ENCODE measurements around the gene AGAP2. TPM values are rescaled to one million over a fixed set of nuclear protein-coding genes. Genes with fewer than 3 reads are reported as not detected.

AGAP2 gene
- total RNA-seq, 1 donor from 2014 or later = 0.29 TPM

- Mint-ChIP-seq H3K36me3 (ENCODE audit: insufficient read depth) (peaks cover 17% of the 10 kb centered on the region), H3K9me3 (ENCODE audit: low read depth) (no peaks in the 10 kb centered on the region), H3K27me3 (peaks cover 23% of the 10 kb centered on the region), H3K27ac (no peak overlapping the region), H3K4me1 (ENCODE audit: low read depth) (peaks cover 12% of the 10 kb centered on the region), H3K4me3 (ENCODE audit: low read depth) (no peak overlapping the region)
- TF ChIP-seq CTCF (IDR thresholded peaks at IDR 0.05; ENCODE audit: unreplicated experiment) = peak; percentile 60
- no peak for DNase-seq (ENCODE audit: low spot score, unreplicated experiment)
Measured at GRCh38 chr12:57759360-57759980, 20.9 kb upstream of the AGAP2 start.

- peaks cover 16% of the 10 kb centered on the region for H3K27me3 Mint-ChIP-seq
- H3K27ac Mint-ChIP-seq = no peak overlapping the region
- H3K4me1 Mint-ChIP-seq (ENCODE audit: low read depth) = peaks cover 16% of the 10 kb centered on the region
- no peak for DNase-seq (ENCODE audit: low spot score, unreplicated experiment)
- TF ChIP-seq CTCF (IDR thresholded peaks at IDR 0.05; ENCODE audit: unreplicated experiment) = no peak
- H3K9me3 Mint-ChIP-seq (ENCODE audit: low read depth) = no peaks in the 10 kb centered on the region
- no peak overlapping the region for H3K4me3 Mint-ChIP-seq (ENCODE audit: low read depth)
- H3K36me3 Mint-ChIP-seq (ENCODE audit: insufficient read depth) = peaks cover 17% of the 10 kb centered on the region
Measured at GRCh38 chr12:57758552-57759359, 20.2 kb upstream of the AGAP2 start.

GRCh38 chr12:57757771-57758170, 19.2 kb upstream of the AGAP2 start:
- no peaks in the 10 kb centered on the region for H3K9me3 Mint-ChIP-seq (ENCODE audit: low read depth)
- H3K4me1 Mint-ChIP-seq (ENCODE audit: low read depth) = peaks cover 25% of the 10 kb centered on the region
- peaks cover 6% of the 10 kb centered on the region for H3K27me3 Mint-ChIP-seq
- no peak for DNase-seq (ENCODE audit: low spot score, unreplicated experiment)
- H3K27ac Mint-ChIP-seq = no peak overlapping the region
- H3K4me3 Mint-ChIP-seq (ENCODE audit: low read depth) = no peak overlapping the region
- peaks cover 15% of the 10 kb centered on the region for H3K36me3 Mint-ChIP-seq (ENCODE audit: insufficient read depth)
- no peak for TF ChIP-seq CTCF (IDR thresholded peaks at IDR 0.05; ENCODE audit: unreplicated experiment)

GRCh38 chr12:57756406-57757341, 18.1 kb upstream of the AGAP2 start:
- Mint-ChIP-seq H3K4me1 (ENCODE audit: low read depth) (peaks cover 30% of the 10 kb centered on the region), H3K27ac (peak overlapping the region; percentile 90), H3K4me3 (ENCODE audit: low read depth) (peak overlapping the region; percentile 81), H3K27me3 (no peaks in the 10 kb centered on the region), H3K36me3 (ENCODE audit: insufficient read depth) (peaks cover 15% of the 10 kb centered on the region), H3K9me3 (ENCODE audit: low read depth) (no peaks in the 10 kb centered on the region)
- no peak for DNase-seq (ENCODE audit: low spot score, unreplicated experiment)
- peak; percentile 78 for TF ChIP-seq CTCF (IDR thresholded peaks at IDR 0.05; ENCODE audit: unreplicated experiment)

Measured in progenitor cell of endocrine pancreas (in vitro differentiated cells).